Spleen (tissue), 11 donors: ENCODE results near the gene ADAMTSL1. TPM values are rescaled to one million over a fixed set of nuclear protein-coding genes. Genes with fewer than 3 reads are reported as not detected.

ENCODE experiments used
- DNase-seq: peaks from one replicate; pipeline ENCODE4 v3.0.0-alpha.2; 2020
- H3K27ac ChIP-seq, 8 donors: fragments of 200-600 bp; sonication (generic) in 7 of 8; 1 replicate in 4 of 8; 2 replicates in 4 of 8; pipeline versions ENCODE4 v1.5.0 to v1.8.0; 2016 to 2021; ENCODE audit warnings: inconsistent platforms in 4 of 8, mild to moderate bottlenecking in 4 of 8, moderate library complexity in 1 of 8
- H3K27me3 ChIP-seq, 7 donors: fragments of 200-600 bp; sonication (generic) in 6 of 7; replicated peaks in 1 of 7; 1 replicate in 4 of 7; 2 replicates in 3 of 7; pipeline versions ENCODE4 v1.5.0 to v1.8.0; 2016 to 2021; ENCODE audit warnings: inconsistent platforms in 3 of 7, mild to moderate bottlenecking in 1 of 7
- H3K36me3 ChIP-seq, 6 donors: fragments of 200-600 bp; sonication (generic) in 5 of 6; 1 replicate in 4 of 6; 2 replicates in 2 of 6; pipeline versions ENCODE4 v1.5.0 to v1.8.0; 2016 to 2021; ENCODE audit warnings: inconsistent platforms in 2 of 6
- H3K4me1 ChIP-seq, 6 donors: fragments of 200-600 bp; sonication (generic) in 5 of 6; 1 replicate in 3 of 6; 2 replicates in 3 of 6; pipeline versions ENCODE4 v1.5.0 to v1.8.0; 2016 to 2021; ENCODE audit warnings: inconsistent platforms in 3 of 6
- H3K4me3 ChIP-seq, 8 donors: fragments of 200-600 bp; sonication (generic) in 7 of 8; 1 replicate in 4 of 8; 2 replicates in 4 of 8; pipeline versions ENCODE4 v1.5.0 to v1.8.0; 2016 to 2021; ENCODE audit warnings: inconsistent platforms in 4 of 8, mild to moderate bottlenecking in 4 of 8, moderate library complexity in 2 of 8
- H3K9me3 ChIP-seq, 8 donors: fragments of 200-600 bp; sonication (generic) in 7 of 8; 1 replicate in 4 of 8; 2 replicates in 4 of 8; pipeline versions ENCODE4 v1.5.0 to v1.8.0; 2016 to 2021; ENCODE audit warnings: inconsistent platforms in 4 of 8
- CTCF ChIP-seq, 11 experiments: fragments of 200-600 bp in 7 of 11; fragments of 450-650 bp in 4 of 11; sonication (generic) in 4 of 11; IDR thresholded peaks in 8 of 11; conservative IDR thresholded peaks in 3 of 11; 1 replicate in 7 of 11; 2 replicates in 4 of 11; pipeline versions ENCODE4 v1.4.0 to v1.8.0; 2016 to 2021; ENCODE audit warnings: antibody characterized with exemption in 11 of 11, inconsistent platforms in 4 of 11, mild to moderate bottlenecking in 1 of 11
- POLR2A ChIP-seq, 3 donors: fragments of 450-650 bp; IDR thresholded peaks; one replicate each; pipeline ENCODE4 v1.5.1; 2017; ENCODE audit warnings: antibody characterized with exemption in 3 of 3, mild to moderate bottlenecking in 1 of 3
- POLR2AphosphoS5 ChIP-seq, 3 donors: sonication (generic); formaldehyde crosslinking; IDR thresholded peaks; one replicate each; pipeline ENCODE4 v1.5.1; 2017; ENCODE audit warnings: antibody characterized with exemption in 3 of 3
- WGBS, 5 donors: extraction: QIAGEN DNeasy Blood & Tissue Kit in 3 of 5; methylation state at CpG; one replicate each; pipeline versions ENCODE4 v1.1.5 to v1.1.7; 2013 to 2018; 5-methylcytosine and 5-hydroxymethylcytosine counted together
- intact Hi-C: fragments of 100-400 bp; cut with DNase I; formaldehyde crosslinking; loops from one replicate; pipeline ENCODE4 v1.15.0; 2023; ENCODE audit warnings: low total_unique reads
- polyA plus RNA-seq, 3 donors: library from polyadenylated mRNA; stranded (reverse); fragments of 200-250 nt; gene quantifications; one replicate each; pipeline ENCODE4 v1.2.1, GENCODE V29; 2013
- total RNA-seq, 7 donors: library from RNA; depleted of rRNA in 3 of 7; stranded (reverse); fragments of >200 nt in 3 of 7; fragmentation: NEBNext Ultra II Directional in 4 of 7; extraction: Animal tissue kit (Norgen Biotek cat#: 25700) in 4 of 7; gene quantifications; one replicate each; pipeline versions ENCODE4 v1.1.0 to v1.2.1, GENCODE V29; 2016 to 2021
- donor health status: healthy with polysubstance abuse.
- donor health status: DM: no; HTN: no; CAD: no; lungs with moderate emphysema.
- donor health status: DM: no; HTN: no; CAD: no.
- donor health status: Bipolar disorder and iron deficiency.
- donor health status: healthy.
- donor health status: DM: no; HTN: no; CAD: no.
- donor health status: DM: yes; HTN: yes; CAD: no.

ADAMTSL1 gene
- total and polyA plus RNA-seq, 10 donors, result 0.35 to 5.3 (median 2.2) TPM

- Histone ChIP-seq H3K9me3 (peaks cover 0 to 7% (median 0%) of the 10 kb centered on the region in 8 donors), H3K36me3 (no peaks in the 10 kb centered on the region), H3K27ac (no peak overlapping the region), H3K4me1 (no peaks in the 10 kb centered on the region), H3K27me3 (no peaks in the 10 kb centered on the region), H3K4me3 (no peak overlapping the region)
- intact Hi-C loops, result no loop called here
- DNase-seq, result peak; percentile 68
- no peak for TF ChIP-seq POLR2AphosphoS5 (IDR thresholded peaks at IDR 0.05)
- no peak for TF ChIP-seq CTCF (IDR thresholded peaks at IDR 0.05 in 8 of 11, conservative IDR thresholded peaks at IDR 0.05 in 3 of 11)
- TF ChIP-seq POLR2A (IDR thresholded peaks at IDR 0.05), result no peak
- WGBS, 5 donors, result 82 to 88% (median 87%) methylated on average over 14 of the region's 14 CpGs
Observed at GRCh38 chr9:18504707-18505106, 30.8 kb downstream of the ADAMTSL1 start.

- Histone ChIP-seq H3K27me3 (no peaks in the 10 kb centered on the region), H3K4me1 (no peaks in the 10 kb centered on the region), H3K9me3 (peaks cover 0 to 9% (median 0%) of the 10 kb centered on the region in 8 donors), H3K4me3 (no peak overlapping the region), H3K27ac (no peak overlapping the region), H3K36me3 (no peaks in the 10 kb centered on the region)
- DNase-seq, result no peak
- no peak for TF ChIP-seq POLR2AphosphoS5 (IDR thresholded peaks at IDR 0.05)
- no peak for TF ChIP-seq CTCF (IDR thresholded peaks at IDR 0.05 in 8 of 11, conservative IDR thresholded peaks at IDR 0.05 in 3 of 11)
- TF ChIP-seq POLR2A (IDR thresholded peaks at IDR 0.05), result no peak
- WGBS, 5 donors, result 78 to 94% (median 86%) methylated on average over 1 of the region's 1 CpG
- intact Hi-C loops, result no loop called here
Observed at GRCh38 chr9:18507151-18507550, 33.2 kb downstream of the ADAMTSL1 start.

- TF ChIP-seq CTCF (IDR thresholded peaks at IDR 0.05 in 8 of 11, conservative IDR thresholded peaks at IDR 0.05 in 3 of 11) (no peak), POLR2AphosphoS5 (IDR thresholded peaks at IDR 0.05) (no peak), POLR2A (IDR thresholded peaks at IDR 0.05) (no peak)
- DNase-seq, result no peak
- no peaks in the 10 kb centered on the region for H3K27me3 ChIP-seq
- H3K4me1 ChIP-seq, result no peaks in the 10 kb centered on the region
- H3K9me3 ChIP-seq, result peaks cover 0 to 9% (median 0%) of the 10 kb centered on the region in 8 donors
- H3K27ac ChIP-seq, result no peak overlapping the region
- H3K36me3 ChIP-seq, result no peaks in the 10 kb centered on the region
- no peak overlapping the region for H3K4me3 ChIP-seq
- intact Hi-C loops, result no loop called here
Observed at GRCh38 chr9:18516514-18516913, 42.6 kb downstream of the ADAMTSL1 start.

GRCh38 chr9:18516965-18517364, 43.0 kb downstream of the ADAMTSL1 start:
- no peak for TF ChIP-seq POLR2AphosphoS5 (IDR thresholded peaks at IDR 0.05)
- no peak for TF ChIP-seq POLR2A (IDR thresholded peaks at IDR 0.05)
- TF ChIP-seq CTCF (IDR thresholded peaks at IDR 0.05 in 8 of 11, conservative IDR thresholded peaks at IDR 0.05 in 3 of 11), result no peak
- no peaks in the 10 kb centered on the region for H3K27me3 ChIP-seq
- intact Hi-C loops, result no loop called here
- 53 to 70% (median 66%) methylated on average over 2 of the region's 2 CpGs for WGBS, 5 donors
- H3K4me1 ChIP-seq, result no peaks in the 10 kb centered on the region
- H3K4me3 ChIP-seq, result no peak overlapping the region
- no peak overlapping the region for H3K27ac ChIP-seq
- no peaks in the 10 kb centered on the region for H3K36me3 ChIP-seq
- H3K9me3 ChIP-seq, result peaks cover 0 to 9% (median 0%) of the 10 kb centered on the region in 8 donors
- DNase-seq, result no peak
